ENCODE data around the gene HLA-DMB.
"Not testable (repeated sequence)": the region's sequence is repeated elsewhere in the genome, so short reads cannot be mapped to it uniquely, and the experiment has no call there.

Gene HLA-DMB

GRCh38 chr6:32950010-32950409, 9.2 kb upstream of the HLA-DMB start:
- no peak for DNase-seq (ENCODE audit: low read depth in 2 of 2)

DNA sequence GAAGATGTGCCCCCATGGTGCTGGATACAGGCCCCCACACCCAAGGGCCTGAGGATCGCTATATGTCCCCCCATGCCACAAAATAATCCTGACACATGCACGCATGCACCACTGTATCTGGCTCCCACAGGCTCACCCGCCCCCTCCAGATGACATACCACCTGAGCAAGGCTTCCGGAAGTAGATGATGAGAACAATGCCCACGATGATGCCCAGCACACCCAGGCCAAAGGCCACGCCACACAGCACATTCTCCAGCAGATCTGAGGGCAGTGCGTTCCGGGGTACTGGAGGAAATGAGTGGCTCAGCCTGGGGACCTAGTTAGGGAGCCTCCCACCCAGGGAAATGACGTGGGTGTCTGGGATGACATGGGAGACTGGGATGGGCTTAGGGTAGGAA, 8.3 kb upstream of the HLA-DMB start:
- no peak for DNase-seq (ENCODE audit: low read depth in 2 of 2)

GRCh38 chr6:32947552-32948465, 7.0 kb upstream of the HLA-DMB start:
- DNase-seq (ENCODE audit: low read depth in 2 of 2), result no peak

GRCh38 chr6:32946893-32947292, 6.1 kb upstream of the HLA-DMB start:
- no peak for DNase-seq (ENCODE audit: low read depth in 2 of 2)

GRCh38 chr6:32945953-32946352, 5.1 kb upstream of the HLA-DMB start:
- DNase-seq (ENCODE audit: low read depth in 2 of 2), result no peak

DNA sequence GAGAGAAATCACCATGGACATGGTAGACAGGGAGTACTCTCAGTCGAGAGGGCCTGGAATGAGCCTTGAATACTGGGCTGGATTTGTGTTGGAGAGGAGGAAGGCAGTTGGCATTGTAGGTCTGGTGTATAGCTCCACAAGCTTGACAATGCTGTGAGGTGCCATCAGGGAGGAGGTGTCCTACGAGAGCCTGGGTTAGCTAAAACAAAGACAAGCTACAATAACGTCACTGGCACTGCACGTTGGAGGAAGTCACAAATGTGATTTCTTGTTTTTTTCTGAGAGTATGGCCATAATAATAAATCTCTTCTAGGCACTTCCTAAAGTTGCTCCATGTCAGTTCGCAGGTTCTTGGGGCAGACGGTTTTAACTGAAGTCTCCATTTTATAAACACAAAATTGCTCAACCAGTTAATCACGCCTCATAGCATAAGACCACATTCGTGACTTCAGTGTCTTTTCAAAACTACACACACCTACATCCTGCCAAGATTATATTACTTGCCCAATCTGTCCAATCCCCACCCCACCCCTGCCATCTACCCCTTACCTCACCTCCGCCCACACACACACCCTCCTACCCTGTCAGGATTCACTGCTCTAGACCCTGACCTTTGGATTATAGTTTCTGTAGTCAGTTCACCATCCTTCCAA, 4.4 kb upstream of the HLA-DMB start:
- no peak for DNase-seq (ENCODE audit: low read depth in 2 of 2)

- DNase-seq (ENCODE audit: low read depth in 2 of 2), result no peak
These were observed 3.2 kb upstream of the HLA-DMB start for GRCh38 chr6:32943864-32944649.

- DNase-seq (ENCODE audit: low read depth in 2 of 2), result not testable (repeated sequence)
These were observed 1.8 kb upstream of the HLA-DMB start for GRCh38 chr6:32942555-32943123.

GRCh38 chr6:32941214-32941768, 463 bp upstream of the HLA-DMB start:
- peak in 1 of 2 donors; percentile 42 for DNase-seq (ENCODE audit: low read depth in 2 of 2)

- no peak for DNase-seq (ENCODE audit: low read depth in 2 of 2)
These were observed 2.3 kb downstream of the HLA-DMB start for GRCh38 chr6:32938494-32938893.

- DNase-seq (ENCODE audit: low read depth in 2 of 2), result no peak
These were observed 3.6 kb downstream of the HLA-DMB start for GRCh38 chr6:32937230-32937633.

GRCh38 chr6:32936239-32937152, 4.3 kb downstream of the HLA-DMB start:
- no peak for DNase-seq (ENCODE audit: low read depth in 2 of 2)

- DNase-seq (ENCODE audit: low read depth in 2 of 2), result no peak
These were observed 5.1 kb downstream of the HLA-DMB start for GRCh38 chr6:32935551-32936238.

DNA sequence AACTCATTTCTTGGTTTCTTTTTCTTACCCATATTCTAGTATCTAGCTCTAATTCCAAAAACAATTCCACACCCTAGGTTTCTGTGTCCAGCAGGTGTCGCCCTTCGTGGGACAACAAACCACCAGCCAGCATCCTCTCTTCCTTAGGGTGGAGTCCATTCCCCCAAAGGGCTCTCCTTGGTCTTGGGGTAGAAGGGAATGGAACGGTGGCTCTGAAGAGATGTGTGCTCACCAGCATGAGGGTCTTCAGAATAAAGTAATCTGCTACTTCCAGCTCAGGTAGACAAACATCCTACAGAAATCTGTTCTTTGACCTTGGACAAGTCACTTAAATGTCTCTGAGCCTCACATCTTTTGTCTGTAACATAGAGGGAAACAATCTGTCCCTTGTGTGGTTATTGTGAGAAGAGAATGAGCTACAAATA, 7.2 kb downstream of the HLA-DMB start:
- DNase-seq (ENCODE audit: low read depth in 2 of 2), result peak; percentile 42 to 70

DNA sequence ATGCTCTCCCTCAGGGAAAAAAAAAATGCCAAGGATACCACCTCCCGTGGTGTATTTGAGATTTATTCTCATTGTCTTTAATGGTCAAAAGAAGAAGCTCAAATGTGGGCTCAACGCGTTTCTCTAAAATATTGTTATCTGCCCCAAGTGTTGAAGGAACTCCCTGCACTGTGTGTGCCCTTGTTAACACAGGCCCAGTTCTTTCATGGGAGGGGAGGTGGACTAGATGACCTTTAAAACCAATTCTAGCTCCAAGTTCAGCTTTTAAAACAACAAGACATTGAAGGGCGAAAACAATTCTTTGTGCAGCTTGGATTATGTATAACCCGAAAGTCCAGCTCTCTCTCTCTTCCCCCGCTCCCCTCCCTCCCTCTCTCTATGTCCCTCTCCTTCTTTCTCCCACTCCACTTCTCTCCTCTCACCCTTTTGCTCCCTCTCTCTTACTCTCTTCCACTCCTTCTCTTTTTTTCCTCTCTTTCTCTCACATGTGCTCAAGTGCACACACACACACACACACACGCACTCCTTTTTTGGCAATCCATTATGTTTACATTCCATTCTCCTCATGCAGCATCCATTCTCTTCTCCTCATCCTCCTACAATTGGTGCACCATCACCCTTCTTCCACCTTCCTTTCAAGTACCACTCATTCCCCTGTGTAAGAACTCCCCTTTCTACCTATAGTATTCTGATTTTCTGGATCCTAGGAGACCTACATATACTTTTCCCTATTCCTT, 8.5 kb downstream of the HLA-DMB start:
- no peak for DNase-seq (ENCODE audit: low read depth in 2 of 2)

DNA sequence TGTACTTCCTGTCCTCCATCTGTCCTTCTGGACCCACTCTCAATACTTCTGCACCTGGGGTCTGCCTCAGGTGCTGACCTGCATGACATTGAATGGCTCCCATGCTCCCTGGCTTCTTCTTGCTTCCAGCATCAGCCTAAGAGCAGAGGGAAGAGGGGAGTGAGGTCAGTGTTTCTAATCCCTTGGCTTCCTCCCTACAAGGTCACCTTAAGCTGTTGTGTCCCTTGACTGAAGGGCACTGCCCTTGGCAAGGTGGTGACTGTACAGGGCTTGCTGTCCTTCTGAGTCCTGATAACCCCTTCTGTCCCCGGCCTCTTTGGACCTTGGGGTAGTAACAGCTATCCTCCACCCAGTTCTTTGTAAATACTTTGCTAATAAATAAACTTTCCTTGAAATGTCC, 9.6 kb downstream of the HLA-DMB start:
- no peak for DNase-seq (ENCODE audit: low read depth in 2 of 2)

DNA sequence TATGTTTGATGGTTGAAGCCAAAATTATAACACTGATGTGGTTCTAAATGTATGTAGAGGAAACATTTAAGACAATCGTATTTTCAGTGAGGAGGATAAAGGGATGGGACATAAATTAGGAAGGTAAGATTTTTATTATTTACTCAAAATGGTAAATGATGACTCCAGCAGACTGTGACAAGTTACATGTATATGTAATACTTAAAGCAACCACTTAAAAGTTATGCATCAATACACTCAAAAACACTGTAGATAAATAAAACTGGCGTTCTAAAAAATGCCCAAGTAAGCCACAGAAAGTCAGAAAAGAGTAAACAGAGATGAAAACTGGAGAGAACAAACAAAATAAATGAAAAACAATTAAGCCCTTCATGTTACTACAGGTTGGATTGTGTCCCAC, 18.7 kb downstream of the HLA-DMB start:
- DNase-seq (ENCODE audit: low read depth in 2 of 2), result no peak

DNA sequence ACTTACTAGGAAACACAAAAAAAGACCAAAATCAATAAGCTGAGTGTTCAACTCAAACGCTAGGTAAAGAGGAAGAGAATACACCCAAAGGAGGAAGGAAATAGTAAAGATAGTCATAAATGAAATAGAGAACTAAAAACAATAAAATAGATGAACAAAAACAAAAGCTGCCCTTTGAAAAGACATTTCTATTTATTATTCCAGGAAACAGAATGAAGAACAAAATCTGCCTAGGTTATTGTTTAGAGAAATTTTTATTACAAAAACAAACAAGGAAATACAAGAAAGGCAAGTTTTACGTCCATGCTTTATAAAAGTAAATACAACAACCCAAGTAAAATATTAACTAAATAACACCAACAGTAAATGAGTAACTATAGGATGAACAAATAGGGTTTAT, 20.1 kb downstream of the HLA-DMB start:
- DNase-seq (ENCODE audit: low read depth in 2 of 2), result no peak

- no peak for DNase-seq (ENCODE audit: low read depth in 2 of 2)
These were observed 27.9 kb downstream of the HLA-DMB start for GRCh38 chr6:32912951-32913350.
